HG02571 (cell line): ENCODE results near the gene KMT2A.
"Not testable (repeated sequence)": the region's sequence is repeated elsewhere in the genome, so short reads cannot be mapped to it uniquely, and the experiment has no call there.

ENCODE experiments used
- ATAC-seq: cut with Tn5 transposase; IDR thresholded peaks from one replicate; pipeline ENCODE4 v1.9.1; 2021; ENCODE audit warnings: mild to moderate bottlenecking, moderate library complexity; ENCODE audit not compliant: unreplicated experiment

Gene KMT2A

DNA sequence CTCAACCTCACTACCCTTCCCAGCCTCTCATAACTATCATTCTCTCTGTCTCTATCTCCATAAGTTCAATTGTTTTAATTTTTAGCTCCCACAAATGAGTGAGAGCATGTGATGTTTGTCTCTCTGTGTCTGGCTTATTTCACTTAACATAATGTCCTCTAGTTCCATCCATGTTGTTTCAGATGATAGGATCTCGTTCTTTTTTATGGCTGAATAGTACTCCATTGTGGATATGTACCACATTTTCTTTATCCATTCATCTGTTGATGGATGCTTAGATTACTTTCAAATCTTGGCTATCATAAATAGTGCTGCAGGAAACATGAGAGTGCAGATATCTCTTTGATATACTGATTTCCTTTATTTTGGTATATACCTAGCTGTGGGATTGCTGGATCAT, 44.9 kb downstream of the KMT2A start:
- ATAC-seq, result not testable (repeated sequence)

DNA sequence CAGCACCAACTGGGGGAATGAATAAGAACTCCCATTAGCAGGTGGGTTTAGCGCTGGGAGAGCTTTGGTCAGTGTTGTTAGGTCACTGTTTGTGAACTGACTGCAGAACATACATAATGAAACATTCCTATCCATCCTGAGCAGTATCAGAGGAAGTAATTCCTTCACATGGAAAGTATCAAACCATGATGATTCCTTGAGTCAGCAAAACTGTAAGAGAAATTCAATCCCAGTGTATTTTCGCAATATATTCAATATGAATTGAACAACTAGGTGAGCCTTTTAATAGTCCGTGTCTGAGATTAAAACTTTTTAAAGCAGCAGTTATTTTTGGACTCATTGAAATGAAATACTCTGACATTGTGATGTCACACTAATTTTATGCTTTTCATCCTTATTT, 48.1 kb downstream of the KMT2A start:
- ATAC-seq, result no peak

DNA sequence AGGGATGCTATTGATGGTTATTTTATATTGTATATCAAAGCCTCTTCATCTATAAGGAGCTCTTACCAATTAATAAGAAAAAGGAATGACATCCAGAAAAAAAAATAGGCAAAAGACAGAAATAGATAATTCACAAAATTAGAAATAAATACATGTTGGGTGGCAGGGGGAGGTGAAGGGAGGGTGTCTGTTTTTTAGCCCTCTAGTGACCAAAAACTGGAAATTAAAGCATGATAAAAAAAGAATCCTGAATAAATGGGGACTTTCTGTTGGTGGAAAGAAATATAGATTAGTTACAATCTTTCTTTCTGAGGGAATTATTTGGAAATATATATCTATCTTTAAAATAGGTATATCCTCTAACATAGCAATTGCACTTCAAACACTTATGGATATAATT, 49.0 kb downstream of the KMT2A start:
- no peak for ATAC-seq

DNA sequence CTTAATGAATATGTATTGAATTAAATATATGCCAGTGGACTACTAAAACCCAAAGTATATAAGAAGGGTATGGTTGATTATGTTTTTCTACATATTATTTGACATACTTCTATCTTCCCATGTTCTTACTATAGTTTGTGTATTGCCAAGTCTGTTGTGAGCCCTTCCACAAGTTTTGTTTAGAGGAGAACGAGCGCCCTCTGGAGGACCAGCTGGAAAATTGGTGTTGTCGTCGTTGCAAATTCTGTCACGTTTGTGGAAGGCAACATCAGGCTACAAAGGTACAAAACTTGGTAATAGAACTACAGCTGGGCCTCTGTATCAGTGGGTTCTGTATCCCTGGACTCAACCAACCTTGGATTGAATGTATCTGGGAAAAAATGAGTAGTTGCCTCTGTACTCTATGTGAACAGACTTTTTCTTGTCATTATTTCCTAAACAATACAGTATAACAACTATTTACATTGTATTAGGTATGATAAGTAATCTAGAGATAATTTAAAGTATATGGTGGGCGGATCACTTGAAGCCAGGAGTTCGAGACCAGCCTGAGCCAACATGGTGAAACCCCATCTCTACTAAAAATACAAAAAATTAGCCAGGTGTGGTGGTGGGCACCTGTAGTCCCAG, 52.3 kb downstream of the KMT2A start:
- ATAC-seq, result no peak

DNA sequence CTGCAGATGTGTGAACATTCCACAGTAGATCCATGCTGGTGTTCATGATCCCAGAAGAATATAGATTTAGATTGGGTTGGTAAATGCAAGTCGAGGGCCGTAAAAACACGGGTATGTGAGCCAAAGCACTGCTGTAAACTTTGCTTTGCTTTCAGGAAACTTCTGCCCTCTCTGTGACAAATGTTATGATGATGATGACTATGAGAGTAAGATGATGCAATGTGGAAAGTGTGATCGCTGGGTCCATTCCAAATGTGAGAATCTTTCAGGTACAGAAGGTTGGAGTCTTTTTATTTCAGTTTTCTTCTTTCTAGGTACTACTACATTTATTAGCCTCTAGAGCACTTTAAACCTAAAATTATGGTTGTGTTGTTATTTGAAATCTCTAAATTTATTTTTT, 54.7 kb downstream of the KMT2A start:
- ATAC-seq, result no peak

DNA sequence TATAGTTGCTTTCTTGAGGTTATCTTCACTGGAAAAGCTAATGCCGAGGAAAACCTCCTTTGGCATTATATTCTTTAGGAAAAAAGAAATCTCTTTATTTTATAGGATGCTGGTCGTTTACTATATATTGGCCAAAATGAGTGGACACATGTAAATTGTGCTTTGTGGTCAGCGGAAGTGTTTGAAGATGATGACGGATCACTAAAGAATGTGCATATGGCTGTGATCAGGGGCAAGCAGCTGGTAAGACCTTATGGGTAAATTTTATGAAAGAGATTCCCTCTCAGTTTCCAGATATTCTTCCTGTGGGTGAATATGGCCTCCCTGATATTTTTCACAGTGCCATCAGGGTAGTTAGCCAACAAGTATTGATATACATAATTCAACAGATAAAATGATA, 61.5 kb downstream of the KMT2A start:
- ATAC-seq, result no peak

DNA sequence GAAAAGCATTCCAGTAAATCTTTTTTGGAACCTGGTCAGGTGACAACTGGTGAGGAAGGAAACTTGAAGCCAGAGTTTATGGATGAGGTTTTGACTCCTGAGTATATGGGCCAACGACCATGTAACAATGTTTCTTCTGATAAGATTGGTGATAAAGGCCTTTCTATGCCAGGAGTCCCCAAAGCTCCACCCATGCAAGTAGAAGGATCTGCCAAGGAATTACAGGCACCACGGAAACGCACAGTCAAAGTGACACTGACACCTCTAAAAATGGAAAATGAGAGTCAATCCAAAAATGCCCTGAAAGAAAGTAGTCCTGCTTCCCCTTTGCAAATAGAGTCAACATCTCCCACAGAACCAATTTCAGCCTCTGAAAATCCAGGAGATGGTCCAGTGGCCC, 66.9 kb downstream of the KMT2A start:
- no peak for ATAC-seq

DNA sequence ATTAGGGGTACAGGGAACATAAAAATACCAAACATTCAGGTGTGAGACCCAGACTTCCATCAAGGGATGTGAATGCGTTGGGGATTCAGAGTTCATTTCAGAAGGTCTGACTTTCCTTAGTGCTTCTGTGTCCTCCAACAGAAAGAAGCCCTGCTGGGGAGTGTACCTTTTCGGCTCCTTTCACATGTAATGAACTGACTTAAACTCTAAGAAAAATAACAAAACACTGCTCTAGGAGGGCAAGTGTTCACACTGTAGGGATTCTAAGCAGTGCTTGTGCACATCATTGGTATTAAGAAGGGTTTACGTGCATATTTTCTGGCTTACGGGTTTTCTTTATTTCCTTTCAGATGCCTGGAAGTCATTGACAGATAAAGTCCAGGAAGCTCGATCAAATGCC, 75.3 kb downstream of the KMT2A start:
- ATAC-seq, result no peak

DNA sequence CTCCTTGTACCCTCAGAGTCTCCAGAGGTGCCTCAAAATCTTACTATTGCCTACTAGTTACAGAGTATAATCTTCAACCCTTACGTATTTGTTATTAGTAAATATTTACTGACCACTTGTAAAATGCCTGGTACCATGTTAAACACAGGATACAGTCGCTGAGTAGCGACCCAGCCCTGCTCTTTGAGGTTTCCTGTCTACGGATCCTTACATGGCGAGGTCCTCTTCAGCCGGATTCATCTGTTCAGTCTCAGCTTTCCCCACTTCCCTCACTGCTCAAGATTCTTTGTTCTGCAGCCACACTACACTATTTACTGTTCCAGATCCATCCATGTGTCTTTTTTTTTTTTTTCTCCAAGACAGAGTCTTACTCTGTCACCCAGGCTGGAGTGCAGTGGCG, 77.8 kb downstream of the KMT2A start:
- no peak for ATAC-seq

DNA sequence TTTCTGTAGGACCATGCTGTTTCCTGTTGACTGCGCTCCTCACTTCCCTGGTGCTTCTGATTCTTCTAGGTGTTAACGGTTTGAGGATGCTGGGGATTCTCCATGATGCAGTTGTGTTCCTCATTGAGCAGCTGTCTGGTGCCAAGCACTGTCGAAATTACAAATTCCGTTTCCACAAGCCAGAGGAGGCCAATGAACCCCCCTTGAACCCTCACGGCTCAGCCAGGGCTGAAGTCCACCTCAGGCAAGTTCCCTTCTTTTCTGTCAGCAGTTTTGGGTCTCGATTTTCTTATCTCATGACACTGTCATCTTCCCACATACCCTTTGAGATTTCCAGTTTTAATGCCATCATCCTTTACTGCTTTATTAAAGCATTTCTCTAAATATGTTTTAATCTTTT, 83.3 kb downstream of the KMT2A start:
- no peak for ATAC-seq

DNA sequence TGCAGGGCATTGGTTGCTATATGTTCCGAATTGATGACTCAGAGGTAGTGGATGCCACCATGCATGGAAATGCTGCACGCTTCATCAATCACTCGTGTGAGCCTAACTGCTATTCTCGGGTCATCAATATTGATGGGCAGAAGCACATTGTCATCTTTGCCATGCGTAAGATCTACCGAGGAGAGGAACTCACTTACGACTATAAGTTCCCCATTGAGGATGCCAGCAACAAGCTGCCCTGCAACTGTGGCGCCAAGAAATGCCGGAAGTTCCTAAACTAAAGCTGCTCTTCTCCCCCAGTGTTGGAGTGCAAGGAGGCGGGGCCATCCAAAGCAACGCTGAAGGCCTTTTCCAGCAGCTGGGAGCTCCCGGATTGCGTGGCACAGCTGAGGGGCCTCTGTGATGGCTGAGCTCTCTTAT, 85.6 kb downstream of the KMT2A start:
- ATAC-seq, result no peak

DNA sequence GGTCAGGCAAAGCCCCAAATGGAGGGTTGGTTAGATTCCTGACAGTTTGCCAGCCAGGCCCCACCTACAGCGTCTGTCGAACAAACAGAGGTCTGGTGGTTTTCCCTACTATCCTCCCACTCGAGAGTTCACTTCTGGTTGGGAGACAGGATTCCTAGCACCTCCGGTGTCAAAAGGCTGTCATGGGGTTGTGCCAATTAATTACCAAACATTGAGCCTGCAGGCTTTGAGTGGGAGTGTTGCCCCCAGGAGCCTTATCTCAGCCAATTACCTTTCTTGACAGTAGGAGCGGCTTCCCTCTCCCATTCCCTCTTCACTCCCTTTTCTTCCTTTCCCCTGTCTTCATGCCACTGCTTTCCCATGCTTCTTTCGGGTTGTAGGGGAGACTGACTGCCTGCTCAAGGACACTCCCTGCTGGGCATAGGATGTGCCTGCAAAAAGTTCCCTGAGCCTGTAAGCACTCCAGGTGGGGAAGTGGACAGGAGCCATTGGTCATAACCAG, 86.3 kb downstream of the KMT2A start:
- no peak for ATAC-seq

DNA sequence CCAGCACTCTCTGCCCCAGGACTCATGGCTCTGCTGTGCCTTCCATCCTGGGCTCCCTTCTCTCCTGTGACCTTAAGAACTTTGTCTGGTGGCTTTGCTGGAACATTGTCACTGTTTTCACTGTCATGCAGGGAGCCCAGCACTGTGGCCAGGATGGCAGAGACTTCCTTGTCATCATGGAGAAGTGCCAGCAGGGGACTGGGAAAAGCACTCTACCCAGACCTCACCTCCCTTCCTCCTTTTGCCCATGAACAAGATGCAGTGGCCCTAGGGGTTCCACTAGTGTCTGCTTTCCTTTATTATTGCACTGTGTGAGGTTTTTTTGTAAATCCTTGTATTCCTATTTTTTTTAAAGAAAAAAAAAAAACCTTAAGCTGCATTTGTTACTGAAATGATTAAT, 88.1 kb downstream of the KMT2A start:
- no peak for ATAC-seq

DNA sequence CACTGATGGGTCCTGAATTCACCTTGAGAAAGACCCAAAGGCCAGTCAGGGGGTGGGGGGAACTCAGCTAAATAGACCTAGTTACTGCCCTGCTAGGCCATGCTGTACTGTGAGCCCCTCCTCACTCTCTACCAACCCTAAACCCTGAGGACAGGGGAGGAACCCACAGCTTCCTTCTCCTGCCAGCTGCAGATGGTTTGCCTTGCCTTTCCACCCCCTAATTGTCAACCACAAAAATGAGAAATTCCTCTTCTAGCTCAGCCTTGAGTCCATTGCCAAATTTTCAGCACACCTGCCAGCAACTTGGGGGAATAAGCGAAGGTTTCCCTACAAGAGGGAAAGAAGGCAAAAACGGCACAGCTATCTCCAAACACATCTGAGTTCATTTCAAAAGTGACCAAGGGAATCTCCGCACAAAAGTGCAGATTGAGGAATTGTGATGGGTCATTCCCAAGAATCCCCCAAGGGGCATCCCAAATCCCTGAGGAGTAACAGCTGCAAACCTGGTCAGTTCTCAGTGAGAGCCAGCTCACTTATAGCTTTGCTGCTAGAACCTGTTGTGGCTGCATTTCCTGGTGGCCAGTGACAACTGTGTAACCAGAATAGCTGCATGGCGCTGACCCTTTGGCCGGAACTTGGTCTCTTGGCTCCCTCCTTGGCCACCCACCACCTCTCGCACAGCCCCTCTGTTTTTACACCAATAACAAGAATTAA, 88.6 kb downstream of the KMT2A start:
- no peak for ATAC-seq

DNA sequence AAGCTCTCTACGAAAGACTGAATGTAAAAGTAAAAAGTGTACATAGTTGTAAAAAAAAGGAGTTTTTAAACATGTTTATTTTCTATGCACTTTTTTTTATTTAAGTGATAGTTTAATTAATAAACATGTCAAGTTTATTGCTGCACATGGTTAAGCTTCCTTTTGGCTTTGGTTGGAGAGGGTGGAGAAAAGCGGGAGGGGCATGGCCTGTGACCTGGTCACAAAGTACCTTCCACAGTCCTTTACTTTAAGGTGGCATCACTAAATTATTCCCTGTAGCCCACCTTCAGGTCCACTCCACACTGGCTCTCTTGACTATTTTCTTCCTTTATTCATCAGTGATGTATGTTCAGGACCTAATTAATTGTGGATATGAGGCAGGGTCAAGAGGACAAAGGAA, 90.4 kb downstream of the KMT2A start:
- no peak for ATAC-seq

DNA sequence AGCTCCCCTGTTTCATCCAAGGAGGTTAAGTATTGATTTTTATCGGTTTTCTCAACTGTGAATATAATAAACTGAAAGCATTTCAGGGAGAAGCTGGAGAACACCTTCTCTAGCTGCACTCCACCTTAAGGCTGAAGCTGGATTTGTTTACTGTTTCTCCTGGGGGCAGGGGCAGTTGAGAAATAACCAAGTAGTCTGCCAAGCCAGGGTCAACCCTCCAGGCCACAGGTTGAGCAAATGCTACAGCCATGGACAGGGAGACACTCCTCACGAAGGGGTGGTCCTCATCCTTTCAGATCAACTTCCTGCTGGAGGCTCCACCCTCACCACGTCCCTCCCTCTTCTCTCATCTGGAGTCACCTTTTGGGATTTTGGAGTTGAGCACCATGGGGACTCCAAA, 90.8 kb downstream of the KMT2A start, which contains the start of gene TTC36:
TSS of gene TTC36 (plus strand) at position 366 of the 400 bp plus-strand sequence. CDS start at position 387, 21 bp downstream.
- no peak for ATAC-seq

DNA sequence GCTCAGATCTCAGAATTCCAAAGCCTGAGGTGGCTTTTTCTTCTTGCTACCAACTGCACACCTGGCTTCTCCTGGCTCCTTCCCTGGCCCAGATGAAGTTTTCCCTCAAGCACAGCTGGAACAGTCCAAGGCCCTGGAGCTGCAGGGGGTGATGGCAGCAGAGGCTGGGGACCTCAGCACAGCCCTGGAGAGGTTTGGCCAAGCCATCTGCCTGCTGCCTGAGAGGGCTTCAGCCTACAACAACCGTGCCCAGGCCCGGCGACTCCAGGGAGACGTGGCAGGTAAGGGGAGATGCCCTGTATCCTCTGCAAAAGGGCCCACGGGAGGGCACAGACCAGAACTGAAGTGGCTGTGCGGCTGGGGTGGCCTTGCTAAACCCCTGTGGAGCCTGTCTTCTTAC, 92.2 kb downstream of the KMT2A start:
- ATAC-seq, result no peak

DNA sequence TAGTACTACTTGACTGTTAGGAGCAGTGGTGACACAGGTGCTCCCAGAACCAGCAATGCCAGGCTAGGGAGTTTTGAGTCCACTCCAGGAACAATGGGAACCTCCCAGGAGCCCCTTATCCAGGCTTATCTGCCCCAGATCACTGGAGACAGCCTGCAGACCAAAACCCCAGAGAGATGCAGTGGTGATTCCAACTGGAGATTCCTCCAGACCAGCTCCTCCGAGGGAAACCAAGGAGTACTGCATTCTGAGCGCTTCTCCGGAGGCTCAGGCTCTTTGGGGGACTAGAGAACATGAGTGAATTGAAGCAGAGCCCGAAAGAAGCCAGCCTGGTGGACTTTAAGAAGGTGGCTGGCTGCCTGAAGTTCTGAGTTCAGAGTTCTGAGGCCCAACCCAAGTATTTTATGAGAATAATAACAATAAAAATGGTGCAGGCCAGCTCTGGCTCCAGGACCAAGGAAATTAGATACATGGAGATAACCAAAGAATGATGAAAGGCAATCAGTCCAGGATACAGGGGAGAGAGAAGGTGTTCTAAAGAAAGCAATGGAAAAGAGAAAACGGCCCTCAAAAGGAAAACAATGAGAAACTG, 93.4 kb downstream of the KMT2A start:
- ATAC-seq, result no peak

DNA sequence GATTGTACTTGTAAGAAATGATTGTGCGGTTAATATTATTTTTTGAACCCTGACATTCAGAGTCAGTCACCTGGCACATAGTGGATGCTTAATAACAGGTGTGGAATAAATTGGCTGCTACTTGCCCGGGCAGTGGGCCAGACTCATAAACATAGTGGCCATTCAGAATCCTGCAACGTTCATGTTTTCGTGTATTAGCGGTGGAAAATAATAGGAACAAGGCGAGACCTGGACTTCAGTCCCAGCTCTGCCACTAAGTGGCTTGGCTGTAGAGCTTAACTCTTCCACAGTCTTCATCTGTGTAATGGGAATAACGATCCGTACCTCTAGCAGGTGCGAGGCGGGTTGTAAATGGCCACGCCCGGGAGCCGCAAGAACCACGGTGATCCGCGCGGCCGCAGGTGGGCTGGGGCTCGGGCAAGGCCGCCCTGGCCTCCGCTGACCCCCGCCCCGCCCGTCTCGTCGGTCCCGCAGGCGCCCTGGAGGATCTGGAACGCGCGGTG, 93.9 kb downstream of the KMT2A start:
- ATAC-seq, result no peak

DNA sequence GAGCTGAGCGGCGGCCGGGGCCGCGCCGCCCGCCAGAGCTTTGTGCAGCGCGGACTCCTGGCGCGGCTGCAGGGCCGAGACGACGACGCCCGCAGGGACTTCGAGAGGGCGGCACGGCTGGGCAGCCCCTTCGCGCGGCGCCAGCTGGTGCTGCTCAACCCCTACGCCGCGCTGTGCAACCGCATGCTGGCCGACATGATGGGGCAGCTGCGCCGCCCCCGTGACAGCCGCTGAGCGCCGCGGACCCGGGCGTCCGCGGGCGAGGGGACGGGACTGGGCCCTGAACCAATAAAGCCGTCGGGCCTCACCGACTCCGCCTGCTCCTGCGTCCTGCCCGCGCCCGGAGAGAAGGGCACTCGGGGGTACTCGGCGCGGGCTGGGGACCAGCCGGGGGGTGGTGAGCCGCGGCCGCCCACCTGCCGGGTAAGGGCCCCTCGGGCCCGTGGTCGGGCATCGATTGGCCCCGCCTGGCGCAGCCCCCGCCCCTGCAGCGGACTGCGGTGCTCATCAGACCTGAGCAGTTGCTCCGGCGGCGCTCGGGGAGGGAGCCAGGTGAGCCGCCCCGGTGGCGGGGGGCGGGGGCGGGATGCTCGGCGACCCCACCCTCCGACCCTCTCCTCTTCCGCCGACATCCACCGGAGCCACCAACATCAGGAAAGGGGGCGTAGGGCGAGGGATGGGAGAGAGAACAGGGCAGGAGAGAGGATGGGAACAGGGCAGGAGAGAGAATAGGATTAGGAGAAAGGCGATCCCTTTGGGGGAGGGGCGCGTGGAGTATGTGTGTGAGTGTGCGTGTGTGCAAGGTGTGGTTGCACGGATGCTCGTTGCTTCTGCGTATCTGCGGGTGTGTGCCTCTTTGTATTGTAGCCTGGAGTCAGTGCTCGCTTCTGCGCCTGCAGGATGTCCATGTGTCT, 94.6 kb downstream of the KMT2A start, which contains the start of gene TMEM25:
TSS of gene TMEM25 (plus strand) at position 510 of the 914 bp plus-strand sequence. CDS start 610 bp downstream, outside the sequence.
- ATAC-seq, result no peak

DNA sequence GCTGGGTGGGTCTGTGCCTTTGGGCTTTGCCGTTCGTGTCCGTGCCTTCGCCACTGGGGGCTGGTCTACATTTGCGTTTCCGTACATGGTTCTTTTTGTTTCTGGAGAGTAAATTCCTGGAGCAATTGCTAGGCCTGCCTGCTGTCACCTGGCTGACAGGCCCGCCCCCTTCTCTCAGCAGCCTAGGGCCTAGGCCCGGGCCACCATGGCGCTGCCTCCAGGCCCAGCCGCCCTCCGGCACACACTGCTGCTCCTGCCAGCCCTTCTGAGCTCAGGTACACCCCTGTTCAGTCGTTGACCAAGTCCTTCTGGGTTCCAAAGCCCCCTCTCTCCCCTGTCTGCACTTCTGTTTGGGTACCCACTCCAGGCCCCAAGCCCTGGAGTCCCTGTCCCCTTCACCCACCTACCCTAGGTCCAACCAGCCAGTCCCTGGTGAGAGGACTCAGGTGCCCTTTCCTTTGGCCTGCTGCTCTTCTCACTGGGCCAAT, 95.3 kb downstream of the KMT2A start:
- ATAC-seq, result no peak
